ENCODE data around the gene CPEB2.
"Not testable (repeated sequence)": the region's sequence is repeated elsewhere in the genome, so short reads cannot be mapped to it uniquely, and the experiment has no call there.

Gene CPEB2

GRCh38 chr4:15077969-15078368 is 75.7 kb downstream of the CPEB2 start:
- no peak overlapping the region for H3K4me3 ChIP-seq (ENCODE audit: low read depth in 1 of 2, low read length in 2 of 2)
- no peaks in the 10 kb centered on the region for H3K4me1 ChIP-seq (ENCODE audit: control insufficient read depth in 1 of 2, insufficient read depth in 2 of 2, low read length in 2 of 2)
- no peaks in the 10 kb centered on the region for H3K27me3 ChIP-seq (ENCODE audit: control insufficient read depth in 1 of 2, insufficient read depth in 2 of 2, low read length in 2 of 2)
- H3K9ac ChIP-seq (ENCODE audit: low read depth in 1 of 2, low read length in 2 of 2) = no peak overlapping the region
- H3K27ac ChIP-seq (ENCODE audit: low read depth, low read length) = no peak overlapping the region
- peaks cover 0 to 4% of the 10 kb centered on the region in 2 donors for H3K9me3 ChIP-seq (ENCODE audit: control insufficient read depth in 1 of 2, low read length in 2 of 2)
- no peaks in the 10 kb centered on the region for H3K36me3 ChIP-seq (ENCODE audit: control insufficient read depth in 1 of 2, insufficient read depth in 2 of 2, low read length in 2 of 2)

DNA sequence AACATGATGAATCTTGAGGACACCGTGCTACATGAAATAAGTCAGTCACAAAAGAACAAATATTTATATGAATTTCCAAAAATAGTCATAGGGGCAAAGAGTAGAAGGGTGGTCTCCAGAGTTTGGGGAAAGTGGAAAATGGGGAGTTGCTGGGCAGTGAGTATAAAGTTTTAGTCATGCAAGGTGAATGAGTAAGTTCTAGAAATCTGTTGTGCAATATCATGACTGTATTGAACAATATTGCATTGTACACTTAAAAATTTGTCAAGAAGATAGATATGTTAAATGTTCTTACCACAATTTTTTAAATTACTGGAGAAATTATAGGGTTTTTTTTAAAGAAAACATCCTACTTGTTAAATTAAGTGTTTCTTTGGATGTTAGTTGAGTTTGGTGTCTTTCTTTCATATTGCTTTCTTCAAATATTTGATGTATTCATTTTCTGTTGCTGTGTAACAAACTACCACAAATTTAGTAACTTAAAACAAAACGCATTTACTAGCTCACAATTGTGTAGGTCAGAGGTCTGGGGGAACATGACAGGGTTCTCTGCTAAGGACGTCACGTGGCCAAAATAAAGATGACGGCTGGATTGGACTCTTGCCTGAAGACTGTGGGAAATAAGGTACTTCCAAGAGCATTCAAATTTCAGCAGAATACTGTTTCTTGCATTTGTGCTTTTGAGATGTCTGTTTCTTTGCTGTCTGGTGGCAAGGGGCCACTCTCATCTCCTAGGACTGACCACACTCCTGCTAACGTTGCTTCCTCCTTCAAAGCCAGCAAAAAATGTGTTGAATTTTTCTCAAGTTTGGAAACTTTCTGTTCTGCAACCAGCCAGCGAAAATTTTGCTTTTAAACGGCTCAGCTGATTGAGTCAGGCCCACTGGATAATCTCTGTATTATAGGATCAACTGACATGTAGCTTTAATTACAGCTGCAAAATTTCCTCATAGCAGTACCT is 76.7 kb downstream of the CPEB2 start:
- H3K36me3 ChIP-seq (ENCODE audit: control insufficient read depth in 1 of 2, insufficient read depth in 2 of 2, low read length in 2 of 2) = no peaks in the 10 kb centered on the region
- no peak overlapping the region for H3K27ac ChIP-seq (ENCODE audit: low read depth, low read length)
- peaks cover 0 to 4% of the 10 kb centered on the region in 2 donors for H3K9me3 ChIP-seq (ENCODE audit: control insufficient read depth in 1 of 2, low read length in 2 of 2)
- H3K27me3 ChIP-seq (ENCODE audit: control insufficient read depth in 1 of 2, insufficient read depth in 2 of 2, low read length in 2 of 2) = no peaks in the 10 kb centered on the region
- H3K4me3 ChIP-seq (ENCODE audit: low read depth in 1 of 2, low read length in 2 of 2) = no peak overlapping the region
- no peak overlapping the region for H3K9ac ChIP-seq (ENCODE audit: low read depth in 1 of 2, low read length in 2 of 2)
- no peaks in the 10 kb centered on the region for H3K4me1 ChIP-seq (ENCODE audit: control insufficient read depth in 1 of 2, insufficient read depth in 2 of 2, low read length in 2 of 2)

GRCh38 chr4:15084780-15085179 is 82.5 kb downstream of the CPEB2 start:
- no peaks in the 10 kb centered on the region for H3K36me3 ChIP-seq (ENCODE audit: control insufficient read depth in 1 of 2, insufficient read depth in 2 of 2, low read length in 2 of 2)
- H3K27ac ChIP-seq (ENCODE audit: low read depth, low read length) = no peak overlapping the region
- no peak overlapping the region for H3K4me3 ChIP-seq (ENCODE audit: low read depth in 1 of 2, low read length in 2 of 2)
- no peak overlapping the region for H3K9ac ChIP-seq (ENCODE audit: low read depth in 1 of 2, low read length in 2 of 2)
- H3K27me3 ChIP-seq (ENCODE audit: control insufficient read depth in 1 of 2, insufficient read depth in 2 of 2, low read length in 2 of 2) = no peaks in the 10 kb centered on the region
- H3K4me1 ChIP-seq (ENCODE audit: control insufficient read depth in 1 of 2, insufficient read depth in 2 of 2, low read length in 2 of 2) = no peaks in the 10 kb centered on the region
- no peaks in the 10 kb centered on the region for H3K9me3 ChIP-seq (ENCODE audit: control insufficient read depth in 1 of 2, low read length in 2 of 2)

DNA sequence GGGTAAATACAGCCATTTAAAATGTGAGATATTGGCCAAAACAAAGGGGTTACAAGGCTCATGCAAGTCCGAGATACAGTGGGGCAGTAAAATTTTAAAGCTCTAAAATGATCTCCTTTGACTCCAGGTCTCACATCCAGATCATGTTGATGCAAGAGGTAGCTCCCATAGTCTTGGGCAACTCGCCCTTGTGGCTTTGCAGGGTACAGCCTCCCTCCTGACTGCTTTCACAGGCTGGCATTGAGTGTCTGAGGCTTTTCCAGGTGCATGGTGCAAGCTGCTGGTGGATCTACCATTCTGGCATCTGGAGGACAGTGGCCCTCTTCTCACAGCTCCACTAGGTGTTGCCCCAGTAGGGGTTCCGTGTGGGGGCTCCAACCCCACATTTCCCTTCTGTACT is 83.5 kb downstream of the CPEB2 start:
- H3K9me3 ChIP-seq (ENCODE audit: control insufficient read depth in 1 of 2, low read length in 2 of 2) = not testable (repeated sequence)

GRCh38 chr4:15086259-15086658 is 84.0 kb downstream of the CPEB2 start:
- H3K4me3 ChIP-seq (ENCODE audit: low read depth in 1 of 2, low read length in 2 of 2); H3K36me3 ChIP-seq (ENCODE audit: control insufficient read depth in 1 of 2, insufficient read depth in 2 of 2, low read length in 2 of 2); H3K4me1 ChIP-seq (ENCODE audit: control insufficient read depth in 1 of 2, insufficient read depth in 2 of 2, low read length in 2 of 2); H3K9me3 ChIP-seq (ENCODE audit: control insufficient read depth in 1 of 2, low read length in 2 of 2); H3K9ac ChIP-seq (ENCODE audit: low read depth in 1 of 2, low read length in 2 of 2); H3K27ac ChIP-seq (ENCODE audit: low read depth, low read length); H3K27me3 ChIP-seq (ENCODE audit: control insufficient read depth in 1 of 2, insufficient read depth in 2 of 2, low read length in 2 of 2): not testable (repeated sequence)

More for the DNA sequence above, 83.5 kb downstream of the CPEB2 start:
- H3K36me3 ChIP-seq (ENCODE audit: control insufficient read depth in 1 of 2, insufficient read depth in 2 of 2, low read length in 2 of 2); H3K9ac ChIP-seq (ENCODE audit: low read depth in 1 of 2, low read length in 2 of 2); H3K27ac ChIP-seq (ENCODE audit: low read depth, low read length); H3K4me3 ChIP-seq (ENCODE audit: low read depth in 1 of 2, low read length in 2 of 2); H3K27me3 ChIP-seq (ENCODE audit: control insufficient read depth in 1 of 2, insufficient read depth in 2 of 2, low read length in 2 of 2); H3K4me1 ChIP-seq (ENCODE audit: control insufficient read depth in 1 of 2, insufficient read depth in 2 of 2, low read length in 2 of 2): not testable (repeated sequence)

GRCh38 chr4:15088394-15089035 is 86.2 kb downstream of the CPEB2 start:
- Histone ChIP-seq H3K4me1 (ENCODE audit: control insufficient read depth in 1 of 2, insufficient read depth in 2 of 2, low read length in 2 of 2) (no peaks in the 10 kb centered on the region), H3K9ac (ENCODE audit: low read depth in 1 of 2, low read length in 2 of 2) (no peak overlapping the region), H3K9me3 (ENCODE audit: control insufficient read depth in 1 of 2, low read length in 2 of 2) (no peaks in the 10 kb centered on the region), H3K27ac (ENCODE audit: low read depth, low read length) (no peak overlapping the region), H3K36me3 (ENCODE audit: control insufficient read depth in 1 of 2, insufficient read depth in 2 of 2, low read length in 2 of 2) (no peaks in the 10 kb centered on the region), H3K4me3 (ENCODE audit: low read depth in 1 of 2, low read length in 2 of 2) (no peak overlapping the region), H3K27me3 (ENCODE audit: control insufficient read depth in 1 of 2, insufficient read depth in 2 of 2, low read length in 2 of 2) (no peaks in the 10 kb centered on the region)

DNA sequence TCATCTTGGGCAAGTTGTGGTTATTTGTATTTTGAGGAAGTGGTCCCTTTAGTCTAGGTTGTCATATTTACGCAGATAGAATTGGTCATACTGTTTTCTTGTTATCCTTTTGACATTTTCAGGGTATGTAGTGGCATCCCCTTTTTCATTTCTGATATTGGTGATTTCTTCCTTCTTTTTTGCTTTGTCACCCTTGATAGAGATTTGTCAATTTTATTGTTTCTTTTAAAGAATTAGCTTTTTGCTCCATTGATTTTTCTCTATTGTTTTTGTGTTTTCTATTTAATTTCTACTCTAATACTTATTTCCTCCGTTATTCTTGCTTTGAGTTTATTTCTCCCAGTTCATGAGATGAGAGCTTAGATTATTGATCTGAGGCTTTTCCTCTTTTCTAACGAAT is 87.7 kb downstream of the CPEB2 start:
- Histone ChIP-seq H3K36me3 (ENCODE audit: control insufficient read depth in 1 of 2, insufficient read depth in 2 of 2, low read length in 2 of 2) (no peaks in the 10 kb centered on the region), H3K4me3 (ENCODE audit: low read depth in 1 of 2, low read length in 2 of 2) (no peak overlapping the region)

DNA sequence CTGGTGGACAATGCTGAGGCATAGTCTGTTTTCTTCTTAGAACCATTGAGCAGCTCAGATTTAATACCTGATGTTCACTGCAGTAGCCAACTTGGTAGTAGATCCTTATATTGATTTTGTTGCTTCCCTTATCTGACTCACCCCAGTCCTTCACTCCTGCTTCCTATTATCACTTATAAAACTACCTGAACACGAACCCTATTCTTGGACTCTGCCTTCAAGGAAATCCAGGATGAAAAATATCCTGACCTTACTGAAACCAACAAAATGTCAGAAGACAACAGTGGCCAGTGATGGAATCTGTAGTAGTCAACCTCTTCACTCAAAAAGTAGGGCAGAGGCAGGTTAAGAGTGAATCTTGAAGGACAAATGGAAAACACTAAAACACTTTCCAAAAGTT is 98.1 kb downstream of the CPEB2 start:
- no peaks in the 10 kb centered on the region for H3K4me1 ChIP-seq (ENCODE audit: control insufficient read depth in 1 of 2, insufficient read depth in 2 of 2, low read length in 2 of 2)
- H3K4me3 ChIP-seq (ENCODE audit: low read depth in 1 of 2, low read length in 2 of 2) = no peak overlapping the region
- H3K27ac ChIP-seq (ENCODE audit: low read depth, low read length) = no peak overlapping the region
- H3K9me3 ChIP-seq (ENCODE audit: control insufficient read depth in 1 of 2, low read length in 2 of 2) = no peaks in the 10 kb centered on the region
- no peak overlapping the region for H3K9ac ChIP-seq (ENCODE audit: low read depth in 1 of 2, low read length in 2 of 2)
- no peaks in the 10 kb centered on the region for H3K36me3 ChIP-seq (ENCODE audit: control insufficient read depth in 1 of 2, insufficient read depth in 2 of 2, low read length in 2 of 2)
- no peaks in the 10 kb centered on the region for H3K27me3 ChIP-seq (ENCODE audit: control insufficient read depth in 1 of 2, insufficient read depth in 2 of 2, low read length in 2 of 2)

More for the DNA sequence above, 87.7 kb downstream of the CPEB2 start:
- no peaks in the 10 kb centered on the region for H3K9me3 ChIP-seq (ENCODE audit: control insufficient read depth in 1 of 2, low read length in 2 of 2)
- H3K9ac ChIP-seq (ENCODE audit: low read depth in 1 of 2, low read length in 2 of 2) = no peak overlapping the region
- H3K27ac ChIP-seq (ENCODE audit: low read depth, low read length) = no peak overlapping the region
- H3K4me1 ChIP-seq (ENCODE audit: control insufficient read depth in 1 of 2, insufficient read depth in 2 of 2, low read length in 2 of 2) = no peaks in the 10 kb centered on the region
- no peaks in the 10 kb centered on the region for H3K27me3 ChIP-seq (ENCODE audit: control insufficient read depth in 1 of 2, insufficient read depth in 2 of 2, low read length in 2 of 2)

DNA sequence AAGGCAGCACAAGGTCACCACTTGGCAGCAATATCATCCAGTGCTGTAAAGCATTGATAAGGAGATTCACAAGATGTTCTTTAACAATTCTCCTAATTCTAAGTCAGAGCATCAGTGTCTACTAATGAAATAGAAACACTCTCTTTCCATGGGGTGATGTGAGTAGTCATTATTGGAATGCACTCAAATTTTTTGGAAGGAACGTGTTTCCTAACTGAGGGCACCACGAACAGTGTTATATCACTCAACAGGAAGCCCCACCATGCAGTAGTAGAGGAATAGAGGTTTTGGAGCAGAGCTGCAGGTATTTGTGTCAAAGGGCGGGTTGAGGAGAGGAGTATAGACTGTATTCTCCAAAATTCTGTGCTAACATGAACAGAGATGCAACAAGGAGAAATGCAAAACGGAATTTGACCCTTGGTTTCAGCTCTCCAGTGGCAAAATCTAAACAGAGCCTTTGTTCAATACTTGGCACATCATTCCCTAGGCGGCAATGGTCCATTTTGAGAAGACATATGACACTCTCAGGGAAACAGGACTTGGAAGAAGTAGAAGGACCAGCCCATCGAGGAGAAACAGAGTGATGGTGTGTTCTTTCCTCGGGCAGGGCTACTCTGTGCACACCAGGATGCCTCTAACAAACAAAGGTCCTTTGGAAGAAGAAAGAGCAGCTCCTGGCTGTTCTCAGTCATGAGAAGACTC is 98.9 kb downstream of the CPEB2 start:
- no peaks in the 10 kb centered on the region for H3K27me3 ChIP-seq (ENCODE audit: control insufficient read depth in 1 of 2, insufficient read depth in 2 of 2, low read length in 2 of 2)
- H3K9ac ChIP-seq (ENCODE audit: low read depth in 1 of 2, low read length in 2 of 2) = no peak overlapping the region
- no peak overlapping the region for H3K27ac ChIP-seq (ENCODE audit: low read depth, low read length)
- H3K36me3 ChIP-seq (ENCODE audit: control insufficient read depth in 1 of 2, insufficient read depth in 2 of 2, low read length in 2 of 2) = no peaks in the 10 kb centered on the region
- no peak overlapping the region for H3K4me3 ChIP-seq (ENCODE audit: low read depth in 1 of 2, low read length in 2 of 2)
- no peaks in the 10 kb centered on the region for H3K4me1 ChIP-seq (ENCODE audit: control insufficient read depth in 1 of 2, insufficient read depth in 2 of 2, low read length in 2 of 2)
- H3K9me3 ChIP-seq (ENCODE audit: control insufficient read depth in 1 of 2, low read length in 2 of 2) = no peaks in the 10 kb centered on the region

DNA sequence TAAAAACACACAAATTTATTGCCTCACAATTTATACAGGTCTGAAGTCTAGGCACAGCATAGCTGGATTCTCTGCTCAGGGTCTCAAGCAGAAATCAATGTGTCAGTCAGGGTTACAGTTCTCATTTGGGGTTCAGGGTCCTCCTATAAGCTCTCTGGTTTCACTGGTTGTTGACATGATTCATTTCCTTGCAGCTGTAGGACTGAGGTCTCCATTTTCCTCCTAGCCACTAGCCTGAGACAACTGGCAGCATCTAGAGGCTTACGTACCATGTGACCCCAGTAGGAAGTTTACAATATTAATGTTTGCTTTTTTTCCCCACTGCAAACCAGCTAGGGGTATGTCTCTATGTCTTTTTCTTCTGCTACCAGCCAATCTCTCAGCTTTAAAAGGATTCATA is 102.5 kb downstream of the CPEB2 start:
- Histone ChIP-seq H3K27me3 (ENCODE audit: control insufficient read depth in 1 of 2, insufficient read depth in 2 of 2, low read length in 2 of 2) (no peaks in the 10 kb centered on the region), H3K9me3 (ENCODE audit: control insufficient read depth in 1 of 2, low read length in 2 of 2) (no peaks in the 10 kb centered on the region), H3K4me1 (ENCODE audit: control insufficient read depth in 1 of 2, insufficient read depth in 2 of 2, low read length in 2 of 2) (peaks cover 7 to 8% of the 10 kb centered on the region in 2 donors), H3K9ac (ENCODE audit: low read depth in 1 of 2, low read length in 2 of 2) (no peak overlapping the region), H3K36me3 (ENCODE audit: control insufficient read depth in 1 of 2, insufficient read depth in 2 of 2, low read length in 2 of 2) (no peaks in the 10 kb centered on the region), H3K4me3 (ENCODE audit: low read depth in 1 of 2, low read length in 2 of 2) (no peak overlapping the region), H3K27ac (ENCODE audit: low read depth, low read length) (no peak overlapping the region)

Data from duodenal mucosa (tissue), 2 donors.